Left renal cortex interstitium (tissue), 4 donors: ENCODE measurements around the gene CA11. TPM values are rescaled to one million over a fixed set of nuclear protein-coding genes. Genes with fewer than 3 reads are reported as not detected.
"Not testable (repeated sequence)": the region's sequence is repeated elsewhere in the genome, so short reads cannot be mapped to it uniquely, and the experiment has no call there.

ENCODE experiments used
- DNase-seq, 4 donors: peaks; one replicate each; pipeline ENCODE4 v3.0.0-alpha.2; 2013; ENCODE audit warnings: low read depth in 4 of 4, low spot score in 2 of 4, missing footprints in 1 of 4
- polyA plus RNA-seq, 4 donors: library from polyadenylated mRNA; unstranded; fragments of 120-200 nt; gene quantifications; one replicate each; pipeline ENCODE4 v1.2.1, GENCODE V29; 2013; ENCODE audit not compliant: insufficient read length in 4 of 4

Gene CA11
- polyA plus RNA-seq, 4 donors = 20.9 to 34.8 (median 28.6) TPM

- no peak for DNase-seq
These were observed 24.9 kb upstream of the CA11 start for GRCh38 chr19:48670699-48671445.

- DNase-seq = no peak
These were observed 24.1 kb upstream of the CA11 start for GRCh38 chr19:48669903-48670668.

- DNase-seq = no peak
These were observed 22.8 kb upstream of the CA11 start for GRCh38 chr19:48668761-48669160.

- DNase-seq = no peak
These were observed 22.3 kb upstream of the CA11 start for GRCh38 chr19:48668332-48668731.

DNA sequence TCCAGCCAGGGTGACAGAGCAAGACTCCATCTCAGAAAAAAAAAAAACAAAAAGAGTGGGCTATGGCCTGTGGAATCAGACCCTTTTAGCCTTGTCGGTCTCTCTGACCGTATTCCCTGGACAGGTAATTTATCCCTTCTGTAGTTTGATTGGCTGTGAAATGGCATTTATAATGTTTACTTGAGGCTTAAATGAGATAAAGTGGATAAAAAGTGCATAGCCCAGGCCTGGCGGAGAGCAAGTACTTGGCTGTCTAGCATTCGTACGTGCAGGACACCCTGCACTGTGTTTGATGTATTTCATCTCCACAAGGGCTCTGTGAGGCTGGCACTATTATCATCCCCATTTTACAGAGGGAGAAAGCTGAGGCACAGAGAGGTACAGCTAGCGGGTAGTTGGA, 19.8 kb upstream of the CA11 start:
- no peak for DNase-seq

DNA sequence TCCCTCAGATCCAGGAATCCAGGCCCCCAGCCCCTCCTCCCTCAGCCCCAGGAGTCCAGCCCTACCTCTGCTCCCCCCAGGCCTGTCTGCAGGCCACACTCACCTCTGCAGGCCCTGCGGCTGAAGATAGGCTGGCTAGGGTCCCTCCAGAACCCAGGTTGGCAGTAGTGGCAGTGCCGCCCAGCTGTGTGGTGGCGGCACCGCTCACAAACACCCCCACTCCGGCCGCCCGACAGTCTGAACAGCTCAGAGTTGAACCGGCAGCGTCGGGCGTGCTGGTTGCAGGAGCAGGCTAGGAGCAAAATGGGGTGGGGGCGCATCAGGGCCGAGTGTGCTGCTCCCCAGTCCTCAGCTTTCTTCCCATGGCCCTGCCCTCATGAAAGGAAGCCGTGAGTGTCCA, 18.5 kb upstream of the CA11 start:
- no peak for DNase-seq

DNA sequence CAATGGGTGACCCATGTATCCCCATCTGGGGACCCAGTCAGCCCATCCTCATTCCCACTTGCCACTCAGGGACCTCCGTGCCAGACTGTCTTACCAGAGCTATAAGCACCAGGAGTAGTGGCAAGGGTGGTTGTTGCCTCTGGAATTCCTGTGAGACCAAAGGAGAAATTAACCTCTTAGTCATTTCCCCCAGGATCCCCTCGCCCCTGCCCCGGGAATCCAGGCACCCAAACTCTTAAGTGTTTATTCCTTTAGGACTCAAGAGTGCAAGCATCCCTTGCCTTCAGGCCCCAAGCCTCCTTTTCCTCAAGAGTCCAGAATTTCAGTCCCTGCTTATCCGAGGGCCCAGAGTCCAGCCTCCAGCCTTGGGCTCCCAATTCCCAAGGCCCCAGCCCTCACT, 17.7 kb upstream of the CA11 start:
- no peak for DNase-seq

- DNase-seq = no peak
These were observed 15.7 kb upstream of the CA11 start for GRCh38 chr19:48661711-48662090.

GRCh38 chr19:48660852-48661710, 15.1 kb upstream of the CA11 start:
- DNase-seq = no peak

DNA sequence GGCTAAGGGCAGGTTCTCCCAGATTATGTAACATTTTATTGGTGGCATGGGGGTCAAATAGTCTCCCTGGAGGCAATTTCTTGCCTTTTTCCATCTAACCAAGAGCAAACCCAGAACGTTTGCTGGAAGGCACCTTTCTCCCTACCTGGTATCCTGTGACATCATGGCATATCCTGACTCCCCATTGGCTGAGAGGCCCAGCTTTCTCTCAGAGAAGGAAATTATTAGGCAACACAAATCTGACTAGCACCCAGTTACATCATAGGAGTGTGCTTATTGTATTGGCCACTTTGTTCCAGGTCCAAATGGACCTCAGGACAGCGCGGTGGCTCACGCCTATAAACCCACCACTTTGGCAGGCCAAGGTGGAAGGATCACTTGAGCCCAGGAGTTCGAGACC, 13.8 kb upstream of the CA11 start:
- DNase-seq = no peak

- DNase-seq = no peak
These were observed 12.5 kb upstream of the CA11 start for GRCh38 chr19:48658483-48658882.

DNA sequence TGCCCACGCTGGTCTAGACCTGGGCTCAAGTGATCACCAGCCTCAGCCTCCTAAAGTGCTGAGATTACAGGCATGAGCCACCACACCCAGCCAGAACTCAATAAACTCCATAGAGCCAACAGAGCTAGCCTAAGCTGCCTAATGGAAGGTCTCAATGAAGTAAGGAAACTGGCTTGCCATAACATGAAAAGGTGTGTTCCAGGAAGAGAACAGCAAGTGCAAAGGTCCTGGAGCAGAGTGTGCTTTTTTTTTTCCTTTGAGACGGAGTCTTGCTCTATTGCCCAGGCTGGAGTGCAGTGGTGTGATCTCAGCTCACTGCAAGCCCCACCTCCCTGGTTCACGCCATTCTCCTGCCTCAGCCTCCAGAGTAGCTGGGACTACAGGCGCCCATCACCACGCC, 11.8 kb upstream of the CA11 start:
- not testable (repeated sequence) for DNase-seq

- DNase-seq = peak in 1 of 4 donors; percentile 55
These were observed 11.0 kb upstream of the CA11 start for GRCh38 chr19:48656840-48657474.

DNA sequence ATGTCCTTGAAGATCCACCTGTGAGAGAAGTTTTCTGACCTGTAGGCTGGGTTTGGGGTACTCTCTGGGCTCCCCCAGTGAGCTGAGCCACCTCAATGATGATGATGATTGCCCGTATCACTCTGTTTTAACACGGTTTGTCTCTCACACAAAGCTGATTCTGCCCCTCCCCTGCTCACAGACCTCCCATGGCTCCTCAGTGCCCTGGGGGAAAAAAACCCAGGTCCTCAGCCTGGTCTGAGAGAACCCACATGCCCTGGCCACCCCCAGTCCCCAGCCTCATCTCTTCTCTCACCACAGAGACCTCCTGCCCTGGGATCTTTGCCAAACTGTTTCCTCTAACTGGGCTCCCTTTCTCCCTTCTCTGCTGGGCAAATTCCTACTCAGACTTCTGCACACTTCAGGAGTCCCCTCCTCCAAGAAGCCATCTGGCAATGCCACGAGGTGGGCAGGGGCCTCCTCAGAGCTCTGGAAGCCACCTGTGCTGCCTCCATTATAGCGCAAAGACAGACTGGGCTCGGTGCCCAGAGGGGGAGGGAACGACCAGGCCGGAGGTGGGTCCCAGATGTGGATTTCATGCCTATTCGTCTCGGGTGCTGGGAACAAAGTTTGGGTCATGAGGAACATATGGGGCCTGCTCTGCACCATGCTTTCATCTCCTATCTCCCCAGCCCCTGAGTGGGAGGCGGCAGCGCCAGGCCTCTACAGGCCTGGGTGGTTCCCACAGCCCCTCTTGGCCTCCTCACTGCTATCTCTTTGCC, 8.5 kb upstream of the CA11 start:
- no peak for DNase-seq

DNA sequence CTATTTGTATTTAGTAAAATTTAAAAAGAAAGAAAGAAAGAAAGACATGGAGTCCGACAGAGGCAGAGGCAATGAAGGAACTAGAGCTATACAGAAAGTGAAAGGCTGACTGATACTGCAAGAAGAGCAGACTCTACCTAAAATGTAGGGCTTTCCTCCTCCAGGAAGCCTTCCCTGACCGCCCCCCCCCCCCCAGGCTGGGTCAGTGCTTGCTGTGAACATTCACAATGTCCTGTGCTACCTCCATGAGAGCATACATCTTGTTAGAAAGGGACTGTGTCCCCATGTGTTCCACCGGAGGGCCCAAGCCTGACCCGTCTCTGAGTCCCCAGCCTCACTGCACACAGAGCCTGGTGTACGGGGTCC, 5.7 kb upstream of the CA11 start:
- no peak for DNase-seq

DNA sequence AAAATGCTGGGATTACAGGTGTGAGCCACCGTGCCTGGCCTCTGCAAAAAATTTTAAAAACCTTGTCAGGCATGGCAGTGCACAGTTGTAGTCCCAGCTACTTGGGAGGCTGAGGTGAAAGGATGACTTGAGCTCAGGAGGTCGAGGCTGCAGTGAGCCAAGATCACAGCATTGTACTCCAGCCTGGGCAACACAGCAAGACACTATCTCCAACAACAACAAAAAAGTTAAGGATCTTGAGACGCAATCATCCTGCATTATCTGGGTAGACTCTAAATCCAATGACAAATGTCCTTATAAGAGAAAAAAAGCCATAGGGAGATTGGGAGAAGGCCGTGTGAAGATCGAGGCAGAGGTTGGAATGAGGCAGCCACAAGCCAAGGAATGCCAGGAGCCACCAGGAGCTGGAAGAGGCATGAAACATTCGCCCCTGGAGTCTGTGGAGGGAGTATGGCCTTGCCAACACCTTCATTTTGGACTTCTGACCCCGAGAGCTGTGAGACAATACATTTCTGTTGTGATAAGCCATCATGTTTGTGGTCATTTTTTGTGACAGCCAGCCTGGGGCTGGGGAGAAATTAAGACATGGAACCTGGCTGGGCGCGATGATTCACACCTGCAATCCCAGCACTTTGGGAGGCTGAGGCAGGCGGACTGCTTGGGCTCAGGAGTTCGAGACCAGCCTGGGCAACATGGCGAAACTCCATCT, 5.1 kb upstream of the CA11 start:
- DNase-seq = no peak

DNA sequence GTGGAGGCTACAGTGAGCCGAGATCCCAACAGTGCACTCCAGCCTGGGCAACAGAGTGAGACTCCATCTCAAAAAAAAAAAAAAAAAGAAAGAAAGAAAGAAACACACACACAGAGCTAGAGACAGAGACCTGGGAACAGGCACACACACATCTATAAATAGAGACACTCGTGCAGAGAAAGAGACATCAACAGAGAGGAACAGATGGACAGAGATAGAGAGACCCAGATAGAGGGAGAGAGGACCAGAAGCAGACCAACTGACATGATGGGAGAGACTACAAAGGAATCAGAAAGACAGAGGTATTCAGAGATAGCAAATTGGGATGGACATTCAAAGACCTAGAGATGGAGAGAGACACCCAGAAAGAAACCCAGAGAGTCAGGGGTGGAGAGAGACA, 2.1 kb upstream of the CA11 start:
- DNase-seq = no peak

- DNase-seq = no peak
These were observed 782 bp upstream of the CA11 start for GRCh38 chr19:48646722-48647216.

DNA sequence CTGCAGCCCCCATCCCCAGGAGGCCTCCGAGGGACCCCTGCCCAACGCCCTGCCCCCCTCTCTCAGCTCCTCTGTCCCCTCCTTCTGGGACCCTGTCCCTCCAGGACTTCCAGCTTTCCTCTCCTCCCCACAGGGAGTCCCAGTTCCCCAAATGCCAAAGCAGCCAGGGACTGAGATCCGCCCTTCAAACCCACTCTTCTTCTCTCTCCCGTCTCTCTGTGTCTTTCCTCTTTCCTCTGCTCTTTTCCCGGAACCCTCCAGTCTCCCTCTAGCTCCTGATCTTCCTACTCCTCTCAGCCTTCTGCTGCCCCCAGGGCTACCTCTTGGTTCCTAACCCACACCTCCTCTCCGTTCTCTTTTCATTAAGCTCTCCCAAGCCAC, 377 bp downstream of the CA11 start:
- no peak for DNase-seq
